GM13977 (cell line): ENCODE data around the gene RAP1A.
"Not testable (repeated sequence)": the region's sequence is repeated elsewhere in the genome, so short reads cannot be mapped to it uniquely, and the experiment has no call there.

ENCODE experiments used
- DNase-seq: peaks from one replicate; pipeline ENCODE4 v3.0.0; 2012; ENCODE audit warnings: low spot score
- CTCF ChIP-seq: IDR thresholded peaks from 2 replicates; pipeline ENCODE4 v1.5.1; 2012; ENCODE audit warnings: mild to moderate bottlenecking, control low read depth; ENCODE audit not compliant: insufficient read depth; ENCODE audit errors: extremely low read depth, missing control alignments
- in situ Hi-C: fragments of 300-500 bp; cut with MboI; formaldehyde crosslinking; loops from one replicate; pipeline ENCODE4 v1.12.0; 2022; ENCODE audit warnings: low sequenced_read_pairs, low pct_unique_long_range_greater_than_20kb, mixed read lengths, inconsistent platforms; ENCODE audit not compliant: unreplicated experiment

Gene RAP1A

DNA sequence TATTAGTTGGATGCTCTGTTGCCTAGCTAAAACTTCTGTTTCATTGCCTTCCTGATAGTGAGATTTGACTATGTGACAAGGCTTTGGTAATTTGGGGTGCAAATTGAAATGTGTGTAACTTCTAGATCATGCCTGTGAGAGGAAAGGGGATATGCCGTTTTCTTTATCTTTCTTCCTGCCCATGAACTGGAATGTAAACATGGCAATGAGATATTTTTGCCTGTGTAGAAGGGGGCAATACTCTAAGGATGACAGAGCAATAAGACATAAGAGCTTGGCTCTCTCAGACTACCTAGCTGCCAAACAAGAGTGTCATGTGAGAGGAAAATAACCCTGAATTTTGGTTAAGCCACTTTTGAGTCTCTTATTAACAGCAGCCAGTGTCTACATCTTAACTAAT lies 49.7 kb downstream of the RAP1A start:
- in situ Hi-C loops: no loop called here

GRCh38 chr1:111671852-111672251 lies 52.3 kb downstream of the RAP1A start:
- in situ Hi-C loops: no loop called here

More for the DNA sequence above, 49.7 kb downstream of the RAP1A start:
- DNase-seq: no peak
- no peak for TF ChIP-seq CTCF

DNA sequence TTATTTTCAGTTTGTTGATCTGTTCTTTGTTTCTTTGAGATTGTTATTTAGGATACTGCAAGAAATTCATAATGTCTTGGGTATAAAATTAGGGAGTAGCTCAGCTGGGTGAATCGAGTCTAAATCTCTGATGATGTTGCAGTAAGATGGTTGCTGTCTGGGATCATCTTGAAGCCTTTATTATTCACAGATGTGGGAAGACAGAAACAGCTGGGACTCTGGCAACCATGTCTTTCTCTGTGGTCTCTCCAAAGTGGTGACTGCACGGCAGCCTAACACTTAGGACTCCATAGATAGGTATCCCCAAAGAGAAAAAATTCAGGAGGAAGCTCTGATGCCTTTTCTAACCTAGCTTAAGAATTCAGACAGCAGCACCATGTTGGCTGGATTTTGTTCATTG lies 52.7 kb downstream of the RAP1A start:
- no peak for DNase-seq
- in situ Hi-C loops: no loop called here
- no peak for TF ChIP-seq CTCF

More at GRCh38 chr1:111671852-111672251, 52.3 kb downstream of the RAP1A start:
- no peak for DNase-seq
- TF ChIP-seq CTCF: no peak

DNA sequence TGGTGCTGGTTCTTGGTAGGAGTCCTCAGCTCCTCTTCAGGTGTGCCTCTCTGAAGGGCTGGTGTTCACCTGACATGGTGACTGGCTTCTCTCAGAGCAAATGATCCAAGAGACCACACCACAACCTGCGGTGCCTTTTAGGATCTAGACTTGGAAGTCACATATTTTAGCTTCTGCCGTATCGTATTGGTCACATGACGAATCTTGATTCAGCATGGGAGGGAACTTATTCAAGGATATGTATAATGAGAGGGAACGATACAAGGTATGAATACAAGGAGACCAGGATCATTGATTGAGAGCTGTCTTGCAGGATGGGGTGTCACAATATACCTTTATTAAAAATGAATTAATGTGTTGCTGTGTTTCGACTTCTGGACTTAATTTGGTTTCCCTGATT lies 58.0 kb downstream of the RAP1A start:
- DNase-seq: no peak
- TF ChIP-seq CTCF: no peak
- in situ Hi-C loops: no loop called here

DNA sequence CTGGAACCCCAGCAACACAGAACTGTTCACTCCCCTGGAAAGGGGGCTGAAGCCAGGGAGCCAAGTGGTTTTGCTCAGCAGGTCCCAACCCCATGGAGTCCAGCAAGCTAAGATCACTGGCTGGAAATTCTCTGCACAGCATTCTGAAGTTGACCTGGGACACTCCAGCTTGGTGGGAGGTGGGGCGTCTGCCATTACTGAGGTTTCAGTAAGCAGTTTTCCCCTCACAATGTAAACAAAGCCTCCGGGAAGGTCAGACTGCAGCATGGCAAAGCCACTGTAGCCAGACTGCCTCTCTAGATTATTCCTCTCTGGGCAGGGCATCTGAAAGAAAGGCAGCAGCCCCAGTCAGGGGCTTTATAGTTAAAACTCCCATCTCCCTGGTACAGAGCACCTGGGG lies 60.0 kb downstream of the RAP1A start:
- in situ Hi-C loops: no loop called here
- TF ChIP-seq CTCF: no peak
- DNase-seq: no peak

GRCh38 chr1:111680212-111680800 lies 60.7 kb downstream of the RAP1A start:
- DNase-seq, in situ Hi-C loops: not testable (repeated sequence)

GRCh38 chr1:111685293-111686153 lies 65.9 kb downstream of the RAP1A start:
- DNase-seq, in situ Hi-C loops: not testable (repeated sequence)

GRCh38 chr1:111690306-111690617 lies 70.7 kb downstream of the RAP1A start:
- DNase-seq: no peak
- in situ Hi-C loops: no loop called here
- no peak for TF ChIP-seq CTCF
